H9 (cell line): ENCODE results near the gene CENPA. TPM values are rescaled to one million over a fixed set of nuclear protein-coding genes. Genes with fewer than 3 reads are reported as not detected.

ENCODE experiments used
- DNase-seq: peaks from one replicate; pipeline ENCODE4 v3.0.0-alpha.2; 2017
- H2AFZ ChIP-seq: one replicate; pipeline ENCODE4 v1.6.1; 2013; ENCODE audit warnings: mild to moderate bottlenecking, low read length, control low read depth, moderate library complexity
- H2AK5ac ChIP-seq: 2 replicates; pipeline ENCODE4 v1.6.1; 2013; ENCODE audit warnings: low read length, control low read depth, mixed read lengths; ENCODE audit not compliant: insufficient read length
- H2BK120ac ChIP-seq: one replicate; pipeline ENCODE4 v1.6.1; 2013; ENCODE audit warnings: low read depth, mild to moderate bottlenecking, low read length, control low read depth, inconsistent platforms; ENCODE audit not compliant: poor library complexity, severe bottlenecking
- H2BK12ac ChIP-seq: 2 replicates; pipeline ENCODE4 v1.6.1; 2013; ENCODE audit warnings: low read length, control low read depth, mixed read lengths, low read depth; ENCODE audit not compliant: insufficient read length
- H2BK15ac ChIP-seq: 2 replicates; pipeline ENCODE4 v1.6.1; 2013; ENCODE audit warnings: low read depth, low read length, control low read depth
- H2BK20ac ChIP-seq: one replicate; pipeline ENCODE4 v1.6.1; 2013; ENCODE audit warnings: low read depth, mild to moderate bottlenecking, low read length, control low read depth, inconsistent platforms; ENCODE audit not compliant: poor library complexity, severe bottlenecking
- H2BK5ac ChIP-seq: 2 replicates; pipeline ENCODE4 v1.6.1; 2013; ENCODE audit warnings: low read length, control low read depth, mixed read lengths; ENCODE audit not compliant: insufficient read length
- H3K14ac ChIP-seq: 2 replicates; pipeline ENCODE4 v1.6.1; 2013; ENCODE audit warnings: low read length, control low read depth; ENCODE audit not compliant: insufficient read depth
- H3K18ac ChIP-seq: 2 replicates; pipeline ENCODE4 v1.6.1; 2013; ENCODE audit warnings: low read depth, mild to moderate bottlenecking, mixed read lengths, low read length, control low read depth; ENCODE audit not compliant: insufficient read length
- H3K23ac ChIP-seq: 2 replicates; pipeline ENCODE4 v1.6.1; 2013; ENCODE audit warnings: low read length, control low read depth, mixed read lengths, low read depth; ENCODE audit not compliant: insufficient read length
- H3K23me2 ChIP-seq: 2 replicates; pipeline ENCODE4 v1.6.1; 2013; ENCODE audit warnings: low read depth, mild to moderate bottlenecking, mixed read lengths, low read length, control low read depth; ENCODE audit not compliant: insufficient read length, poor library complexity, severe bottlenecking
- H3K27ac ChIP-seq: 2 replicates; pipeline ENCODE4 v1.5.1; 2013; ENCODE audit warnings: low read length, control low read depth, mixed read lengths, low read depth; ENCODE audit not compliant: insufficient read length
- H3K27me3 ChIP-seq: 2 replicates; pipeline ENCODE4 v1.6.1; 2013; ENCODE audit warnings: low read length, control low read depth, inconsistent platforms; ENCODE audit not compliant: insufficient read depth
- H3K4ac ChIP-seq: 2 replicates; pipeline ENCODE4 v1.6.1; 2013; ENCODE audit warnings: low read depth, mild to moderate bottlenecking, control low read depth, inconsistent platforms, low read length, moderate library complexity
- H3K4me1 ChIP-seq: 2 replicates; pipeline ENCODE4 v1.6.1; 2013; ENCODE audit warnings: low read length, control low read depth, inconsistent platforms; ENCODE audit not compliant: insufficient read depth
- H3K4me2 ChIP-seq: 2 replicates; pipeline ENCODE4 v1.6.1; 2013; ENCODE audit warnings: low read length, control low read depth, mixed read lengths; ENCODE audit not compliant: insufficient read length, insufficient read depth
- H3K56ac ChIP-seq: 2 replicates; pipeline ENCODE4 v1.6.1; 2013; ENCODE audit warnings: low read depth, mild to moderate bottlenecking, mixed read lengths, low read length, control low read depth; ENCODE audit not compliant: insufficient read length
- H3K79me1 ChIP-seq: 2 replicates; pipeline ENCODE4 v1.6.1; 2013; ENCODE audit warnings: low read depth, mild to moderate bottlenecking, moderate library complexity, low read length, control low read depth, inconsistent platforms; ENCODE audit not compliant: insufficient read depth, poor library complexity, severe bottlenecking
- H3K79me2 ChIP-seq: 2 replicates; pipeline ENCODE4 v1.6.1; 2013; ENCODE audit warnings: low read length, control low read depth, inconsistent platforms; ENCODE audit not compliant: insufficient read depth
- H3K9ac ChIP-seq: 2 replicates; pipeline ENCODE4 v1.6.1; 2013; ENCODE audit warnings: low read length, control low read depth, mixed read lengths; ENCODE audit not compliant: insufficient read length; ENCODE audit errors: extremely low read depth
- H3K9me3 ChIP-seq: one replicate; pipeline ENCODE4 v1.6.1; 2013; ENCODE audit warnings: low read depth, low read length, inconsistent platforms; ENCODE audit not compliant: control insufficient read depth
- H3T11ph ChIP-seq: one replicate; pipeline ENCODE4 v1.6.1; 2013; ENCODE audit warnings: mild to moderate bottlenecking, low read length, control low read depth, inconsistent platforms
- H4K20me1 ChIP-seq: one replicate; pipeline ENCODE4 v1.6.1; 2013; ENCODE audit not compliant: control insufficient read depth, insufficient read length, insufficient read depth
- H4K5ac ChIP-seq: 2 replicates; pipeline ENCODE4 v1.6.1; 2013; ENCODE audit warnings: low read depth, mild to moderate bottlenecking, mixed read lengths, low read length, control low read depth; ENCODE audit not compliant: insufficient read length
- H4K8ac ChIP-seq: replicated peaks from 2 replicates; pipeline ENCODE4 v1.6.1; 2013; ENCODE audit warnings: low read length, control low read depth, mixed read lengths, low read depth; ENCODE audit not compliant: insufficient read length
- H4K91ac ChIP-seq: 2 replicates; pipeline ENCODE4 v1.6.1; 2013; ENCODE audit warnings: low read depth, mild to moderate bottlenecking, moderate library complexity, mixed read lengths, low read length, control low read depth; ENCODE audit not compliant: insufficient read length
- H3K27ac Mint-ChIP-seq, 3 experiments: 2 replicates in 2 of 3; 3 replicates in 1 of 3; pipeline ENCODE4 v1.8.0; 2020 to 2021; ENCODE audit warnings: mixed read lengths in 3 of 3, mild to moderate bottlenecking in 1 of 3, moderate library complexity in 1 of 3
- H3K27me3 Mint-ChIP-seq: 2 replicates; pipeline ENCODE4 v1.8.0; 2021; ENCODE audit warnings: low read depth, mild to moderate bottlenecking, moderate library complexity, mixed read lengths
- H3K36me3 Mint-ChIP-seq, 3 experiments: 2 replicates in 2 of 3; 3 replicates in 1 of 3; pipeline ENCODE4 v1.8.0; 2020 to 2021; ENCODE audit warnings: low read depth in 3 of 3, mixed read lengths in 3 of 3; ENCODE audit not compliant: insufficient read depth in 1 of 3
- H3K4me1 Mint-ChIP-seq, 2 experiments: 2 replicates each; pipeline ENCODE4 v1.8.0; 2020; ENCODE audit warnings: mixed read lengths in 2 of 2
- H3K4me3 Mint-ChIP-seq, 2 experiments: 2 replicates in 1 of 2; 3 replicates in 1 of 2; pipeline ENCODE4 v1.8.0; 2020 to 2021; ENCODE audit warnings: mild to moderate bottlenecking in 2 of 2, mixed read lengths in 2 of 2, moderate library complexity in 1 of 2
- H3K9me3 Mint-ChIP-seq, 2 experiments: 2 replicates in 1 of 2; 3 replicates in 1 of 2; pipeline ENCODE4 v1.8.0; 2020; ENCODE audit warnings: mild to moderate bottlenecking in 2 of 2, mixed read lengths in 2 of 2, moderate library complexity in 1 of 2
- WGBS: extraction: QIAGEN DNeasy Blood & Tissue Kit; methylation state at CpG from one replicate; pipeline ENCODE4 v1.1.7; 2013; ENCODE audit warnings: missing lambda C conversion rate, low lambda C conversion rate, mixed read lengths; ENCODE audit not compliant: insufficient read length; ENCODE audit errors: extremely low coverage; 5-methylcytosine and 5-hydroxymethylcytosine counted together
- total RNA-seq: library from RNA; stranded (reverse); gene quantifications from 2 replicates; pipeline ENCODE4 v1.2.1, GENCODE V29; 2021
- TF ChIP-seq, protein P1 (sequence below): fragments of 200-600 bp; sonication (generic); conservative IDR thresholded peaks from 3 replicates; pipeline ENCODE4 v1.8.0; 2021; ENCODE audit warnings: antibody characterized with exemption, mild to moderate bottlenecking

The CENPA gene
- total RNA-seq, 1 experiment from 2014 or later: 19.3 TPM

GRCh38 chr2:26805241-26805676, 19.4 kb downstream of the CENPA start:
- H3K27me3 ChIP-seq: no peaks in the 10 kb centered on the region
- H3T11ph ChIP-seq: no peak overlapping the region
- no peak overlapping the region for H3K14ac ChIP-seq
- H4K20me1 ChIP-seq: no peaks in the 10 kb centered on the region
- H3K9ac ChIP-seq: no peak overlapping the region
- H2BK20ac ChIP-seq: no peak overlapping the region
- no peak overlapping the region for H3K27ac ChIP-seq
- no CpG with 5 or more reads among the region's 5 CpGs for WGBS
- H2BK5ac ChIP-seq: no peak overlapping the region
- no peak overlapping the region for H2BK12ac ChIP-seq
- no peak overlapping the region for H4K8ac ChIP-seq
- no peak overlapping the region for H2AFZ ChIP-seq
- H4K91ac ChIP-seq: no peak overlapping the region
- H3K27me3 Mint-ChIP-seq: no peaks in the 10 kb centered on the region; the same call in 1 of the 2 replicates
- no peaks in the 10 kb centered on the region for H3K23me2 ChIP-seq
- no peak overlapping the region for H2BK15ac ChIP-seq
- H3K27ac Mint-ChIP-seq: no peak overlapping the region; a peak in 1 of 7 replicates
- no peaks in the 10 kb centered on the region for H3K4me1 ChIP-seq
- H3K23ac ChIP-seq: no peak overlapping the region
- no peak overlapping the region for H4K5ac ChIP-seq
- TF ChIP-seq, protein P1, sequence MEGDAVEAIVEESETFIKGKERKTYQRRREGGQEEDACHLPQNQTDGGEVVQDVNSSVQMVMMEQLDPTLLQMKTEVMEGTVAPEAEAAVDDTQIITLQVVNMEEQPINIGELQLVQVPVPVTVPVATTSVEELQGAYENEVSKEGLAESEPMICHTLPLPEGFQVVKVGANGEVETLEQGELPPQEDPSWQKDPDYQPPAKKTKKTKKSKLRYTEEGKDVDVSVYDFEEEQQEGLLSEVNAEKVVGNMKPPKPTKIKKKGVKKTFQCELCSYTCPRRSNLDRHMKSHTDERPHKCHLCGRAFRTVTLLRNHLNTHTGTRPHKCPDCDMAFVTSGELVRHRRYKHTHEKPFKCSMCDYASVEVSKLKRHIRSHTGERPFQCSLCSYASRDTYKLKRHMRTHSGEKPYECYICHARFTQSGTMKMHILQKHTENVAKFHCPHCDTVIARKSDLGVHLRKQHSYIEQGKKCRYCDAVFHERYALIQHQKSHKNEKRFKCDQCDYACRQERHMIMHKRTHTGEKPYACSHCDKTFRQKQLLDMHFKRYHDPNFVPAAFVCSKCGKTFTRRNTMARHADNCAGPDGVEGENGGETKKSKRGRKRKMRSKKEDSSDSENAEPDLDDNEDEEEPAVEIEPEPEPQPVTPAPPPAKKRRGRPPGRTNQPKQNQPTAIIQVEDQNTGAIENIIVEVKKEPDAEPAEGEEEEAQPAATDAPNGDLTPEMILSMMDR: no peak
- no peaks in the 10 kb centered on the region for H3K79me2 ChIP-seq
- no peaks in the 10 kb centered on the region for H3K79me1 ChIP-seq
- no peak overlapping the region for H3K18ac ChIP-seq
- no peak overlapping the region for H3K56ac ChIP-seq
- H3K9me3 ChIP-seq: no peaks in the 10 kb centered on the region
- no peak overlapping the region for H2BK120ac ChIP-seq
- no peak overlapping the region for H3K4ac ChIP-seq
- H3K4me2 ChIP-seq: no peak overlapping the region
- peaks cover 4 to 6% of the 10 kb centered on the region in 2 experiments for H3K4me1 Mint-ChIP-seq
- no peak for DNase-seq
- H3K9me3 Mint-ChIP-seq: no peaks in the 10 kb centered on the region; a peak in 1 of 5 replicates
- H3K4me3 Mint-ChIP-seq: no peak overlapping the region
- no peak overlapping the region for H2AK5ac ChIP-seq
- H3K36me3 Mint-ChIP-seq: peaks cover 3 to 13% (median 11%) of the 10 kb centered on the region in 3 experiments; a peak in 5 of 7 replicates
